ENCODE data around the gene PLAU.
"Not testable (repeated sequence)": the region's sequence is repeated elsewhere in the genome, so short reads cannot be mapped to it uniquely, and the experiment has no call there.

Gene PLAU

GRCh38 chr10:73922864-73923133 lies 11.9 kb downstream of the PLAU start:
- no peak for TF ChIP-seq CTCF (IDR thresholded peaks at IDR 0.05; ENCODE audit: control insufficient read depth, insufficient read depth, low read depth, low read length, missing control alignments)
- H3K4me3 ChIP-seq (ENCODE audit: control insufficient read depth, low read depth, low read length) = no peak overlapping the region
- DNase-seq (ENCODE audit: low read depth) = no peak

GRCh38 chr10:73923935-73924598 lies 13.1 kb downstream of the PLAU start:
- no peak for TF ChIP-seq CTCF (IDR thresholded peaks at IDR 0.05; ENCODE audit: control insufficient read depth, insufficient read depth, low read depth, low read length, missing control alignments)
- no peak overlapping the region for H3K4me3 ChIP-seq (ENCODE audit: control insufficient read depth, low read depth, low read length)
- no peak for DNase-seq (ENCODE audit: low read depth)

GRCh38 chr10:73924935-73925334 lies 14.0 kb downstream of the PLAU start:
- TF ChIP-seq CTCF (IDR thresholded peaks at IDR 0.05; ENCODE audit: control insufficient read depth, insufficient read depth, low read depth, low read length, missing control alignments) = no peak
- no peak overlapping the region for H3K4me3 ChIP-seq (ENCODE audit: control insufficient read depth, low read depth, low read length)
- no peak for DNase-seq (ENCODE audit: low read depth)

- DNase-seq (ENCODE audit: low read depth) = no peak
- no peak for TF ChIP-seq CTCF (IDR thresholded peaks at IDR 0.05; ENCODE audit: control insufficient read depth, insufficient read depth, low read depth, low read length, missing control alignments)
Observed at GRCh38 chr10:73925539-73925938, 14.6 kb downstream of the PLAU start.

GRCh38 chr10:73926152-73926764 lies 15.3 kb downstream of the PLAU start:
- DNase-seq (ENCODE audit: low read depth) = no peak
- TF ChIP-seq CTCF (IDR thresholded peaks at IDR 0.05; ENCODE audit: control insufficient read depth, insufficient read depth, low read depth, low read length, missing control alignments) = no peak
- no peak overlapping the region for H3K4me3 ChIP-seq (ENCODE audit: control insufficient read depth, low read depth, low read length)

More at GRCh38 chr10:73925539-73925938, 14.6 kb downstream of the PLAU start:
- no peak overlapping the region for H3K4me3 ChIP-seq (ENCODE audit: control insufficient read depth, low read depth, low read length)

GRCh38 chr10:73930630-73931327 lies 19.8 kb downstream of the PLAU start:
- DNase-seq (ENCODE audit: low read depth); H3K4me3 ChIP-seq (ENCODE audit: control insufficient read depth, low read depth, low read length): not testable (repeated sequence)

Measured in AG09309 (cell line).